GM21447 (cell line): ENCODE data around the gene KCNQ2.

Experiments
- ATAC-seq: cut with Tn5 transposase; IDR thresholded peaks from one replicate; pipeline ENCODE4 v1.9.1; 2021; ENCODE audit not compliant: unreplicated experiment

Gene KCNQ2

GRCh38 chr20:63405102-63405730, 67.2 kb downstream of the KCNQ2 start:
- ATAC-seq: no peak

GRCh38 chr20:63404129-63405085, 68.0 kb downstream of the KCNQ2 start:
- no peak for ATAC-seq

GRCh38 chr20:63403403-63404105, 68.9 kb downstream of the KCNQ2 start:
- no peak for ATAC-seq

GRCh38 chr20:63402860-63403220, 69.6 kb downstream of the KCNQ2 start:
- ATAC-seq: no peak

GRCh38 chr20:63402181-63402859, 70.1 kb downstream of the KCNQ2 start:
- no peak for ATAC-seq

- ATAC-seq: no peak
Observed at GRCh38 chr20:63401384-63402110, 70.9 kb downstream of the KCNQ2 start.

- ATAC-seq: no peak
Observed at GRCh38 chr20:63400486-63401210, 71.8 kb downstream of the KCNQ2 start.

- no peak for ATAC-seq
Observed at GRCh38 chr20:63399596-63400375, 72.7 kb downstream of the KCNQ2 start.

- ATAC-seq: no peak
Observed at GRCh38 chr20:63398744-63399514, 73.5 kb downstream of the KCNQ2 start.

- ATAC-seq: no peak
Observed at GRCh38 chr20:63397946-63398450, 74.5 kb downstream of the KCNQ2 start.

- ATAC-seq: no peak
Observed at GRCh38 chr20:63397155-63397843, 75.2 kb downstream of the KCNQ2 start.

GRCh38 chr20:63396300-63396699, 76.2 kb downstream of the KCNQ2 start:
- no peak for ATAC-seq

GRCh38 chr20:63395723-63396122, 76.7 kb downstream of the KCNQ2 start:
- ATAC-seq: no peak

- no peak for ATAC-seq
Observed at GRCh38 chr20:63394920-63395455, 77.5 kb downstream of the KCNQ2 start.

GRCh38 chr20:63394069-63394919, 78.2 kb downstream of the KCNQ2 start:
- ATAC-seq: no peak

GRCh38 chr20:63393566-63393965, 78.9 kb downstream of the KCNQ2 start:
- no peak for ATAC-seq
